GM12865 (cell line): ENCODE data around the gene FAM47E.

Experiments used
- DNase-seq: peaks from one replicate; pipeline ENCODE4 v3.0.0; 2010; ENCODE audit warnings: low read depth
- H3K4me3 ChIP-seq: 2 replicates; pipeline ENCODE4 v1.5.1; 2011; ENCODE audit warnings: mild to moderate bottlenecking, low read depth, low read length, control low read depth
- CTCF ChIP-seq: IDR thresholded peaks from 2 replicates; pipeline ENCODE4 v1.5.1; 2011; ENCODE audit warnings: low read length, control low read depth, low read depth, inconsistent platforms; ENCODE audit not compliant: insufficient read depth; ENCODE audit errors: missing control alignments

FAM47E gene

GRCh38 chr4:76226418-76226817 is 25.1 kb upstream of the FAM47E start:
- TF ChIP-seq CTCF = no peak
- no peak overlapping the region for H3K4me3 ChIP-seq
- no peak for DNase-seq

DNA sequence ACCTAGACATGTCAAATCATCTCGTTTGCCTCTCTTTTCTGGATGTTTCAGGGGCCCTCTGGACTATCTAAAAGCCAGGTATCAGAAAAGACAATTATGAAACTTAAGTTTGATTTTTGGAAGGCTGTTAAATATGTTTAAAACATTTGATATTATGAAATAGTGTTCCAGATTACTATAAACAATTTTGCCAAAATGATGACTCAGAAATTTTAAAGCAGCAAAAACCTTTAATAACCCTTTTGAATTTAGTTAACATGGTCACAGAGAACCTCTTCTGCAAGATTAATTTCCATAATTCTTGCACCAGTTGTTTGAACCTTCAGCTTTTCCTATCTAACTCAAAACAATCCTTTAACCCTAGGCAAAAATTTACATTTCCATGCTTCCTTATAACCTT is 18.8 kb upstream of the FAM47E start:
- no peak for DNase-seq
- H3K4me3 ChIP-seq = no peak overlapping the region
- TF ChIP-seq CTCF = no peak

DNA sequence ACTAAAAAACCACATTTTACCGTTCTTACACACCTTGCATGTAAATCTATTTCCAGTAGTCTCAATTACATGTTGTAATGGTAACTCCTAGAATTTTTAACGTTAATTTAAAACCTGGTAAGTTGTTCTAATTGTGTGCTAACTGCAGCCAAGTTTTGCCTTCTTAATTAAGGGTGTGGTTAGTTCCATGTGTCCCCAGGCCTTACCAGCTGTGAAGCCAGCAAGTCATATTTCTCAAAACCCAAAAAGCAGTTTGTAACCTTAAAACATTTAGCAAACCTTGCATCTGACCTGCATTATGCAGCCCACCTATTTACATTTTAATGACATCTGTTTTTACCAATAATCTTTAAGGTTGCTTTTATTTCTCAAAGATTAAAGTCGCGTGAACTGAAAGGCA is 18.4 kb upstream of the FAM47E start:
- no peak for TF ChIP-seq CTCF

GRCh38 chr4:76233529-76233928 is 18.0 kb upstream of the FAM47E start:
- no peak for DNase-seq
- no peak for TF ChIP-seq CTCF
- no peak overlapping the region for H3K4me3 ChIP-seq

More for the DNA sequence above, 18.4 kb upstream of the FAM47E start:
- no peak overlapping the region for H3K4me3 ChIP-seq
- no peak for DNase-seq

DNA sequence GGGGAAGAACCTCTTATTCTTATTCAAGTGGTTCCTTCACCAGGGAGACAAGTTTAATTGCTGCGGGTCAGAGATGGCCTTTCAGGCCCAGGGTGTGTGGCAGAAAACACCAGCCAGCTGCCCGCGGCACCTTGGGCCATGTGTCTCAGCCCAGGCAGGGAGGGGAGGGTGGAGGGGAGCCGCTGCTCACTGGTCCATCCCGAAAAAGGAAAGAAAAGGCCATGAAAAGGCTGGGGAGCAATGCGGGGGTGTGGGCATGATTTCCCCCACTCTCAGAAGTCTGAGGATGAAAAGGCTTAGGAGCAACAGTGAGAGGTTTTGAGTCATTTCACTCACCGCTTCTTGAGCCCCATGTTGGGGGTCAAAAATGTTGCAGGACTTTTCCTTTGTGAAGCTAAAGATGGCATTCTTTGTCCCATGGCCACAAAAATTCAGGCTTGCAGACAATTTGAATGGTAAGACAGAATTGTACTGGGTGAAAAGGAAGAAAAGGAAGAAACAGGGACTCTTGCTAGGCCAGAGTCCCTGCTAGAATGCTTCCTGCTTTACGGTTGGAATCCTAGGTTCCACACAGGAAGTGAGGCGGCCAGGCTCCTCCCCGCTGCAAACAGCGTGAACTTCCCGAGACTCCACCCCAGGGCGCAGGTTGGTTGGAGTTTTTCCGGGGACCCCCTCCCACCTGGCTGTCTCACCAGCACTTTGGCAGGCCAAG is 17.4 kb upstream of the FAM47E start:
- no peak overlapping the region for H3K4me3 ChIP-seq
- no peak for DNase-seq
- no peak for TF ChIP-seq CTCF

- H3K4me3 ChIP-seq = no peak overlapping the region
- TF ChIP-seq CTCF = no peak
- no peak for DNase-seq
Observed at GRCh38 chr4:76234679-76235044, 16.9 kb upstream of the FAM47E start.

- H3K4me3 ChIP-seq = no peak overlapping the region
- no peak for TF ChIP-seq CTCF
- DNase-seq = no peak
Observed at GRCh38 chr4:76235407-76235806, 16.1 kb upstream of the FAM47E start.
